Activated CD4-positive, alpha-beta memory T cell treated with anti-CD3 and anti-CD28 coated beads, Interleukin-2, amount 10 ng/mL, durations not matched to agents 7 days and 5 days (primary cell): ENCODE measurements around the gene PARP12. TPM values are rescaled to one million over a fixed set of nuclear protein-coding genes. Genes with fewer than 3 reads are reported as not detected.

Experiments
- total RNA-seq, 2 experiments: library from RNA; stranded (reverse); gene quantifications; one replicate each; pipeline ENCODE4 v1.2.3, GENCODE V29; 2021

The PARP12 gene
- total RNA-seq, 2 experiments from 2014 or later: 146 to 151 TPM

Other genes with a start within 250 kb of the PARP12 start
- 10 to 100 TPM; 27.4 to 28.7 TPM for gene TBXAS1, start 233.7 kb downstream of the PARP12 start, total RNA-seq
- 10 to 100 TPM; 24.3 to 25.9 TPM for gene KDM7A, start 114.0 kb upstream of the PARP12 start, total RNA-seq